Peyer's patch (tissue), 4 donors: ENCODE results near the gene SOBP. TPM values are rescaled to one million over a fixed set of nuclear protein-coding genes. Genes with fewer than 3 reads are reported as not detected.

Experiments
- DNase-seq, 3 donors: peaks; one replicate each; pipeline ENCODE4 v3.0.0-alpha.2; 2017 to 2019
- H3K27ac ChIP-seq, 4 donors: fragments of 200-600 bp; sonication (generic); one replicate each; pipeline ENCODE4 v1.5.1; 2016 to 2019
- H3K27me3 ChIP-seq, 2 donors: fragments of 200-600 bp; sonication (generic); one replicate each; pipeline ENCODE4 v1.5.1; 2019
- H3K36me3 ChIP-seq, 3 donors: fragments of 200-600 bp; sonication (generic); one replicate each; pipeline ENCODE4 v1.5.1; 2016 to 2019
- H3K4me1 ChIP-seq, 4 donors: fragments of 200-600 bp; sonication (generic); one replicate each; pipeline ENCODE4 v1.5.1; 2016 to 2019
- H3K4me3 ChIP-seq, 4 donors: fragments of 200-600 bp; sonication (generic); 1 replicate in 3 of 4; 2 replicates in 1 of 4; pipeline ENCODE4 v1.5.1; 2016 to 2019; ENCODE audit warnings: mild to moderate bottlenecking in 1 of 4
- H3K9me3 ChIP-seq, 4 donors: fragments of 200-600 bp; sonication (generic); one replicate each; pipeline ENCODE4 v1.5.1; 2016 to 2019; ENCODE audit warnings: mild to moderate bottlenecking in 1 of 4
- CTCF ChIP-seq, 6 experiments: fragments of 450-650 bp in 4 of 6; fragments of 200-600 bp in 2 of 6; sonication (generic) in 1 of 6; IDR thresholded peaks; one replicate each; pipeline ENCODE4 v1.5.1; 2017 to 2019; ENCODE audit warnings: antibody characterized with exemption in 6 of 6, mild to moderate bottlenecking in 3 of 6, moderate library complexity in 1 of 6
- POLR2A ChIP-seq, 2 donors: fragments of 450-650 bp; IDR thresholded peaks; one replicate each; pipeline ENCODE4 v1.5.1; 2017; ENCODE audit warnings: antibody characterized with exemption in 2 of 2, mild to moderate bottlenecking in 2 of 2, moderate library complexity in 2 of 2
- total RNA-seq, 4 donors: library from RNA; depleted of rRNA; stranded (reverse); fragments of >200 nt; gene quantifications; one replicate each; pipeline ENCODE4 v1.1.0, GENCODE V29; 2016

The SOBP gene
- total RNA-seq, 4 donors from 2014 or later, result 0.35 to 13.2 (median 1.8) TPM

GRCh38 chr6:107569473-107569872 is 79.6 kb downstream of the SOBP start:
- Histone ChIP-seq H3K9me3 (no peaks in the 10 kb centered on the region), H3K36me3 (no peaks in the 10 kb centered on the region), H3K4me1 (no peaks in the 10 kb centered on the region), H3K4me3 (no peak overlapping the region), H3K27ac (no peak overlapping the region), H3K27me3 (no peaks in the 10 kb centered on the region)
- DNase-seq, result no peak
- TF ChIP-seq POLR2A (IDR thresholded peaks at IDR 0.05) (no peak), CTCF (IDR thresholded peaks at IDR 0.05) (no peak)

- H3K4me1 ChIP-seq, result no peaks in the 10 kb centered on the region
- no peak overlapping the region for H3K4me3 ChIP-seq
- H3K36me3 ChIP-seq, result no peaks in the 10 kb centered on the region
- no peak for DNase-seq
- TF ChIP-seq POLR2A (IDR thresholded peaks at IDR 0.05) (no peak), CTCF (IDR thresholded peaks at IDR 0.05) (no peak)
- H3K27me3 ChIP-seq, result no peaks in the 10 kb centered on the region
- no peak overlapping the region for H3K27ac ChIP-seq
- no peaks in the 10 kb centered on the region for H3K9me3 ChIP-seq
Observed at GRCh38 chr6:107571354-107571753, 81.4 kb downstream of the SOBP start.

- Histone ChIP-seq H3K27me3 (no peaks in the 10 kb centered on the region), H3K9me3 (no peaks in the 10 kb centered on the region), H3K27ac (no peak overlapping the region), H3K4me1 (no peaks in the 10 kb centered on the region), H3K36me3 (no peaks in the 10 kb centered on the region), H3K4me3 (no peak overlapping the region)
- no peak for DNase-seq
- TF ChIP-seq CTCF (IDR thresholded peaks at IDR 0.05) (no peak), POLR2A (IDR thresholded peaks at IDR 0.05) (no peak)
Observed at GRCh38 chr6:107572886-107573285, 83.0 kb downstream of the SOBP start.

- Histone ChIP-seq H3K27me3 (no peaks in the 10 kb centered on the region), H3K4me3 (no peak overlapping the region), H3K27ac (no peak overlapping the region), H3K36me3 (no peaks in the 10 kb centered on the region), H3K9me3 (no peaks in the 10 kb centered on the region), H3K4me1 (no peaks in the 10 kb centered on the region)
- TF ChIP-seq POLR2A (IDR thresholded peaks at IDR 0.05) (no peak), CTCF (IDR thresholded peaks at IDR 0.05) (no peak)
- no peak for DNase-seq
Observed at GRCh38 chr6:107574856-107575255, 84.9 kb downstream of the SOBP start.

- Histone ChIP-seq H3K36me3 (no peaks in the 10 kb centered on the region), H3K4me1 (no peaks in the 10 kb centered on the region), H3K27me3 (no peaks in the 10 kb centered on the region), H3K4me3 (no peak overlapping the region), H3K9me3 (no peaks in the 10 kb centered on the region), H3K27ac (no peak overlapping the region)
- DNase-seq, result no peak
- TF ChIP-seq POLR2A (IDR thresholded peaks at IDR 0.05), result no peak
- no peak for TF ChIP-seq CTCF (IDR thresholded peaks at IDR 0.05)
Observed at GRCh38 chr6:107576852-107577251, 86.9 kb downstream of the SOBP start.
